SK-N-DZ (cell line): ENCODE results near the gene IL13RA2.

Experiments used
- DNase-seq: peaks from one replicate; pipeline ENCODE4 v3.0.0-alpha.2; 2015; ENCODE audit warnings: low spot score
- small RNA-seq, 2 experiments: library from RNA; depleted of rRNA; stranded (forward); fragments of <200 nt; gene quantifications; one replicate each; pipeline ENCODE3, GENCODE V24; 2014

The IL13RA2 gene

DNA sequence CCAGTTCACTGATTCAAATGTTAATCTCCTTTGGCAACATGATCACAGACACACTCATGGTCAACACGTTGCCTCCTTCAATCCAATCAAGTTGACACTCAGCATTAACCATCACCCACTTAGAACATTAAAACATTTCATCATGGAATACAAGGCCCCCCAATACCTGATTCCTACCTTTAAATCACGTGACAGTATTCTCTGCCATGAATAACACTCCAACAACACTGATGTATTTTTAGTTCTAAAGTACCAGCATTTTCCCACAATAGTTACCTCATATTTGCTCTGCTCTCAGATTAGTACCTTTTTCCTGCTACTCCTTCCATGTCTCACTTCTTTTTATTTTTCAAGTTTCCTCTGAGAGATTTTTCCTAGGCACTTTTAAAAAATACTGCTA is 19.6 kb downstream of the IL13RA2 start:
- no peak for DNase-seq

DNA sequence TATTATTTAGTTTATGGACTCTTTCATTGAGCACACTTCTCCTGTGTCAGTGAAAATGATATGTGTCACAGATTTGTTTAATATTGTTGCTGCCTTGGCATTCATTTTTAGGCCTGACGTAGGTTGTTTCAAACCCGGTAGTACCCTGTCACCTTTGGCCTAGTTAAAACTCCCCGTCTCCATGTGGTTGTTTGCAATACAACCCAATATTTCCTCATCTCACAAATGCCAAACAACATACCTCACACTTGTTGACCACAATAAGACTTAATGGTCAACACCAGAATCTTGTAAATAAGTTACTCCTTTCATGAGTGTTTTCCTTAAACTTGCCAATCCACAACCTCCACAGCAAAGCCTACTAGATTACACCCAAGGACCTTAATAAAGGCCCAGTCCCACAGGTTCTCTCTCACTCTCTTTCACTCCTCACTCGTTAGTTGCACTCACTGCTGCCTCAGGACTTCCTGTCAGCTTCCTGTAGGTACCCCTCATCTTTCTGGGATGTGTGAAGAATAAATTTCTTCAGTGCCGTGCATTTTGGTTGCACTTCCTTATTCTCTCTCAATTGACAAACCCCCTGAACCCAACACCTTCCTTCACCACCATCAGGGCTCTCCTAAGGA is 31.3 kb downstream of the IL13RA2 start:
- no peak for DNase-seq

DNA sequence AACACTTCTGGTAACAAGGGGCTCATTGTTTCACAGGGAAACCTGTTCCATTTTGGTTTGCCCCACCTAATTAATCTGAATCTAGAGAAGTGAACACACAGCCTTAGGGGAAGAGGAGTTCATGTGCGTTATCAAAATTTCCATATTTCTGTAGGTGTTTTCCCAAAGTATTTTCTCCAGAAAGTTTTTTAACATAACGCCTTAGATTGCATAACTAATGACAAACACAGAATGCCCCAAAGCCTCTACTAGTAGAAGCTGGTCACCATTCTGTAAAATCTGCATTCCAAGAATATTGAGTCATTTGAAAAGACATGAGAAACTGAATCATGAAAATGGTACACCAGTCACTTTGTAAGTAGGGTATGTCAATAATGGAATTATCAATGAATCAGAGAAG is 41.1 kb downstream of the IL13RA2 start:
- no peak for DNase-seq

DNA sequence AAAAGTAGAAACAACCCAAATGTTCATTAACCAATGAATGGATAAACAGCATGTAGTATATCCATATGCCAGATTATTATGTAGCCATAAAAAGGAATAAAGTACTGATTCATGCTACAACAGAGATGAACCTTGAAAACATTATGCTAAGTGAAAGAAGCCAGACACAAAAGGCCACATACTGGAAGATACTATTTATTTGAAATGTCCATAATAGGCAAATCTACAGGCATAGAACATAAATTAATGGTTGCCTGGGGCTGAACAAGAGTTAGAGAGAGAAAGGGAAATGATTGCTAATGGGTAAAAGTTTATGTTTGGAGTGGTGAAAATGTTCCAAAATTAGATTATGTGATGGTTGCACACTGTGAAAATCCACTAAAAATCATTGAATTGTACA is 44.4 kb downstream of the IL13RA2 start:
- no peak for DNase-seq

DNA sequence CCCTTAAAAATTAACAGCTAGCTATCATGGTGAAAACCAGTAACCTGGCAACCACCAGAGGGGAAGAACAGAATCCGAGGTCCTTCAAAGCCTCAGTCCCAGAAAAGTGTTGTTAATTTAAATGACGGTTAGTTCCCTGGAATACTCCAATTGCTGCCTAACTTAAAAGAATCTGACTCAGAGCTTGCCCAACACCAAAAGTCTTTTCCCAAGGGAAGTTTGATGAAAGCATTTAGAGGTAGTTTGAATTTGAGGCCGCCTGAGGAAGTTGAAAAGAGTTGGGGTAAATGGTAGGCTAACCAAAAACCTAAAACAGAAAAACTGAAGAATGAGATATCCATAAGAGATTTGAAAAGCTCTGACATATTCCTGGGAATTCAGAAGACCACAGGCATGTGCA is 46.6 kb downstream of the IL13RA2 start:
- DNase-seq = no peak

DNA sequence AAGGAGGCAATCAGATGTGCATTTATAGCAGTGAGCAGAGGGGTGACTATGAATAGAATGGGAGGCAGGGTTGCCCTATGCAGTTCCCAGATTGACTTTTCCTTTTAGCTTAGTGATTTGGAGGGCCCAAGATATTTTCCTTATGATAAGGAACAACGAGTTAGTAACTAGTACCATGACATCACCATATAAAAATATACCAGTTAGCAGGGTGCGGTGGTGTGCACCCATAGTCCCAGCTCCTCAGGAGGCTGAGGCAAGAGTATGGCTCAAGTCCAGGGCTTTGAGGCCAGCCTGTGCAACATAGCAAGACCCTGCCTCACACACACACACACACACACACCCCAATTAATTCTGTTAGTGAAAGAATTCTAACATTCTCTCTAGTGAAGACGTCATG is 53.0 kb downstream of the IL13RA2 start:
- no peak for DNase-seq

DNA sequence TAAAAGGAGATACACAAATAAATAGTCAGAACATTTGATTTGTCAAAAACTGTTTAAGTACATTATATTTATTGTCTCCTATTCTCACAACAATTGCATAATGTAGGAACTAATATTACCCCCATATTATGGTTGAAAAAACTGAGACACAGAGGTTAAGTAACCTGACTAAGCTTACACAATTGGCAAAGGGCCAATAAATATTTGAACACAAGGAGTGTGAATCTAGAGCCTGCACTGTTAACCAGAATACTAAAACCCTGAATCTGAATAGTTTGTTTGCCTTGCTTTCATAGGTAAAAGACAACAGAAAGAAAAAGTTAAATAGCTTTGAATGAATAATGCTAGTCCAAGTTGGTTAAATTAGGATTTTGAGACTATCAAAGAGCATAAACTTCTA is 55.2 kb downstream of the IL13RA2 start:
- no peak for DNase-seq

DNA sequence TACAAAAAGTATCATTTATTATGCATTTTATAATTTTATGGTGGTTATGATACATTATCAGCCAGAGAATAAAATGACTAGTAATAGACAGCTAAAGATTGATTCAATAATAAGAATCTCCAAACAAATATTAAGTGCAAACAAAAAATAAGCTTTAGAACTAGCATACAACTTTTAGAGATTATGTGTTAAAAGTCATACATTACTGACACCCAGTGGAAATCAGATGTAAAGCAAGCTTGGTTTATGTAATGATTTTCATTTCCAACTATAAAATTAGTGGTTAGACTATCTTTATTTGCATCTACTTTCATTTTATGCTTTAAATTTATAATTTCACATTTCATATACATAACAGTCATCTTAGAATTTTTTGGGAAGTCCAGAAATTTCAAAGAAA is 57.7 kb downstream of the IL13RA2 start:
- DNase-seq = no peak

Small RNA genes lying within 50 kb of the gene (small RNA-seq; reads per million reads assigned to genes)
- gene RNU6-648P = 0 to 0.04 reads per million in 2 experiments
